ENCODE measurements around the gene C14orf132. TPM values are rescaled to one million over a fixed set of nuclear protein-coding genes. Genes with fewer than 3 reads are reported as not detected.
A peak's percentile ranks its signal among the peaks of the same experiment; 100 is the strongest.

The C14orf132 gene
- total and polyA plus RNA-seq, 2 of the 4 experiments (the other 2 are of a cell fraction): 6.3 to 13.5 TPM

DNA sequence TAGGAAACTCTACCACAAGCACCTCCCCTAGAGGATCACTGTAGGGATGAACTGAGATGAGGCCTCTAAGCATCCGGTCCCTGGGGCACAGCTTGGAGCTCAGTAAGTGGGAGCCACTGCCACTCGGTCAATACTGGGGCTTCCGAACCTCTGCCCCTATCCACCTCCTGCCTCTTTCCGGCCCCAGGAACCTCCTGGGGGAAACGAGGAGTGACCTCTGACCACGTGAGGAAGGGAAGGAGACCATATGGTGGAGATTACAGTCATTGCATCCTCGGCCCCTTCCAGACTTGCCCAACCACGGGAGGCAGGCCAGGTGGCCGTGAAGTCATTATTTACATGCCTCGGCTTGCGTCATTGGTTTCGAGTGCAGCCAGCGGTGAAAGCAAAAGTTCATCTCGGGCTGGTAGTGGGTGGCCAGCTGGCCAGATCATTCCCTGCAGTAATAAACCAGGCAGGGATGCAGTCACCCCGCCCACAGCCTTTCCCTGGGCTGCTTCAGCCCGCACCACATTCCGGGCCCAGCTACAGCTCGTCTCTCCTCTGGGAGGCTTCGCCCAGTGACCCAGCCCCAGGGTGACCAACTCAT lies 65.4 kb downstream of the C14orf132 start (continued):
- TF ChIP-seq, protein P1, sequence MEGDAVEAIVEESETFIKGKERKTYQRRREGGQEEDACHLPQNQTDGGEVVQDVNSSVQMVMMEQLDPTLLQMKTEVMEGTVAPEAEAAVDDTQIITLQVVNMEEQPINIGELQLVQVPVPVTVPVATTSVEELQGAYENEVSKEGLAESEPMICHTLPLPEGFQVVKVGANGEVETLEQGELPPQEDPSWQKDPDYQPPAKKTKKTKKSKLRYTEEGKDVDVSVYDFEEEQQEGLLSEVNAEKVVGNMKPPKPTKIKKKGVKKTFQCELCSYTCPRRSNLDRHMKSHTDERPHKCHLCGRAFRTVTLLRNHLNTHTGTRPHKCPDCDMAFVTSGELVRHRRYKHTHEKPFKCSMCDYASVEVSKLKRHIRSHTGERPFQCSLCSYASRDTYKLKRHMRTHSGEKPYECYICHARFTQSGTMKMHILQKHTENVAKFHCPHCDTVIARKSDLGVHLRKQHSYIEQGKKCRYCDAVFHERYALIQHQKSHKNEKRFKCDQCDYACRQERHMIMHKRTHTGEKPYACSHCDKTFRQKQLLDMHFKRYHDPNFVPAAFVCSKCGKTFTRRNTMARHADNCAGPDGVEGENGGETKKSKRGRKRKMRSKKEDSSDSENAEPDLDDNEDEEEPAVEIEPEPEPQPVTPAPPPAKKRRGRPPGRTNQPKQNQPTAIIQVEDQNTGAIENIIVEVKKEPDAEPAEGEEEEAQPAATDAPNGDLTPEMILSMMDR (conservative IDR thresholded peaks at IDR 0.05; ENCODE audit: low read depth, low read length): no peak
- TF ChIP-seq CEBPB (IDR thresholded peaks at IDR 0.05; ENCODE audit: low read depth, low read length): peak; percentile 100
